Measurements from ENCODE around the gene FBXO11. TPM values are rescaled to one million over a fixed set of nuclear protein-coding genes. Genes with fewer than 3 reads are reported as not detected.
"Not testable (repeated sequence)": the region's sequence is repeated elsewhere in the genome, so short reads cannot be mapped to it uniquely, and the experiment has no call there.

The FBXO11 gene
- total RNA-seq, 1 experiment from 2014 or later: 58.0 TPM

- CTCF ChIA-PET: no interaction called here
Measured at GRCh38 chr2:47864566-47864965, 41.7 kb downstream of the FBXO11 start.

GRCh38 chr2:47862949-47863348, 43.3 kb downstream of the FBXO11 start:
- H3K4me3 Mint-ChIP-seq (ENCODE audit: low read depth, unreplicated experiment): no peak overlapping the region
- CTCF ChIA-PET: no interaction called here
- no TSS peak for BruUV-seq (replicated peaks)
- intact Hi-C loops (cut with micrococcal nuclease; ENCODE audit: unreplicated experiment): no loop called here
- no peak for DNase-seq
- no peaks in the 10 kb centered on the region for H3K9me3 Mint-ChIP-seq (ENCODE audit: low read depth, unreplicated experiment)
- no peaks in the 10 kb centered on the region for H3K27me3 Mint-ChIP-seq (ENCODE audit: unreplicated experiment)
- no peak overlapping the region for H3K27ac Mint-ChIP-seq (ENCODE audit: unreplicated experiment)
- H3K4me1 Mint-ChIP-seq (ENCODE audit: low read depth, unreplicated experiment): peaks cover 29% of the 10 kb centered on the region
- TF ChIP-seq CTCF (IDR thresholded peaks at IDR 0.05; ENCODE audit: unreplicated experiment): no peak
- H3K36me3 Mint-ChIP-seq (ENCODE audit: insufficient read depth, unreplicated experiment): peaks cover 7% of the 10 kb centered on the region

More at GRCh38 chr2:47864566-47864965, 41.7 kb downstream of the FBXO11 start:
- intact Hi-C loops (cut with micrococcal nuclease; ENCODE audit: unreplicated experiment): no loop called here
- H3K27ac Mint-ChIP-seq (ENCODE audit: unreplicated experiment): peak overlapping the region; percentile 47
- no peaks in the 10 kb centered on the region for H3K9me3 Mint-ChIP-seq (ENCODE audit: low read depth, unreplicated experiment)
- BruUV-seq (replicated peaks): no TSS peak
- H3K4me3 Mint-ChIP-seq (ENCODE audit: low read depth, unreplicated experiment): no peak overlapping the region
- peaks cover 34% of the 10 kb centered on the region for H3K4me1 Mint-ChIP-seq (ENCODE audit: low read depth, unreplicated experiment)
- no peaks in the 10 kb centered on the region for H3K27me3 Mint-ChIP-seq (ENCODE audit: unreplicated experiment)
- TF ChIP-seq CTCF (IDR thresholded peaks at IDR 0.05; ENCODE audit: unreplicated experiment): no peak
- peaks cover 7% of the 10 kb centered on the region for H3K36me3 Mint-ChIP-seq (ENCODE audit: insufficient read depth, unreplicated experiment)
- no peak for DNase-seq

GRCh38 chr2:47853067-47853777, 53.1 kb downstream of the FBXO11 start:
- intact Hi-C loops (cut with micrococcal nuclease; ENCODE audit: unreplicated experiment); CTCF ChIA-PET; H3K4me3 Mint-ChIP-seq (ENCODE audit: low read depth, unreplicated experiment); BruUV-seq (replicated peaks); DNase-seq; H3K27ac Mint-ChIP-seq (ENCODE audit: unreplicated experiment); H3K27me3 Mint-ChIP-seq (ENCODE audit: unreplicated experiment); H3K9me3 Mint-ChIP-seq (ENCODE audit: low read depth, unreplicated experiment): not testable (repeated sequence)
- Mint-ChIP-seq H3K4me1 (ENCODE audit: low read depth, unreplicated experiment) (peaks cover 31% of the 10 kb centered on the region), H3K36me3 (ENCODE audit: insufficient read depth, unreplicated experiment) (peaks cover 11% of the 10 kb centered on the region)

- no TSS peak for BruUV-seq (replicated peaks)
- peaks cover 8% of the 10 kb centered on the region for H3K4me1 Mint-ChIP-seq (ENCODE audit: low read depth, unreplicated experiment)
- peaks cover 6% of the 10 kb centered on the region for H3K36me3 Mint-ChIP-seq (ENCODE audit: insufficient read depth, unreplicated experiment)
- H3K27me3 Mint-ChIP-seq (ENCODE audit: unreplicated experiment): no peaks in the 10 kb centered on the region
- no peak overlapping the region for H3K27ac Mint-ChIP-seq (ENCODE audit: unreplicated experiment)
- DNase-seq: no peak
- TF ChIP-seq CTCF (IDR thresholded peaks at IDR 0.05; ENCODE audit: unreplicated experiment): no peak
- no peaks in the 10 kb centered on the region for H3K9me3 Mint-ChIP-seq (ENCODE audit: low read depth, unreplicated experiment)
- CTCF ChIA-PET: no interaction called here
- H3K4me3 Mint-ChIP-seq (ENCODE audit: low read depth, unreplicated experiment): no peak overlapping the region
- intact Hi-C loops (cut with micrococcal nuclease; ENCODE audit: unreplicated experiment): no loop called here
Measured at GRCh38 chr2:47850198-47850597, 56.1 kb downstream of the FBXO11 start.

GRCh38 chr2:47849368-47849767, 56.9 kb downstream of the FBXO11 start:
- CTCF ChIA-PET: no interaction called here
- no peaks in the 10 kb centered on the region for H3K27me3 Mint-ChIP-seq (ENCODE audit: unreplicated experiment)
- H3K9me3 Mint-ChIP-seq (ENCODE audit: low read depth, unreplicated experiment): no peaks in the 10 kb centered on the region
- peaks cover 8% of the 10 kb centered on the region for H3K4me1 Mint-ChIP-seq (ENCODE audit: low read depth, unreplicated experiment)
- no peak for DNase-seq
- no peak overlapping the region for H3K27ac Mint-ChIP-seq (ENCODE audit: unreplicated experiment)
- TF ChIP-seq CTCF (IDR thresholded peaks at IDR 0.05; ENCODE audit: unreplicated experiment): no peak
- intact Hi-C loops (cut with micrococcal nuclease; ENCODE audit: unreplicated experiment): no loop called here
- no TSS peak for BruUV-seq (replicated peaks)
- peaks cover 6% of the 10 kb centered on the region for H3K36me3 Mint-ChIP-seq (ENCODE audit: insufficient read depth, unreplicated experiment)
- no peak overlapping the region for H3K4me3 Mint-ChIP-seq (ENCODE audit: low read depth, unreplicated experiment)
